ACC112 (cell line): Measurements from ENCODE around the gene DIDO1.

ENCODE experiments used
- H2AFZ ChIP-seq: fragments of 200-600 bp; sonication (generic); one replicate; pipeline ENCODE4 v1.6.0; 2017; ENCODE audit warnings: antibody characterized with exemption, low read length; ENCODE audit not compliant: unreplicated experiment
- H3K27ac ChIP-seq: fragments of 200-600 bp; sonication (generic); 2 replicates; pipeline ENCODE4 v1.5.1; 2014; ENCODE audit warnings: low read depth, mild to moderate bottlenecking, antibody characterized with exemption, low read length, moderate library complexity
- H3K27me3 ChIP-seq: fragments of 200-600 bp; sonication (generic); 2 replicates; pipeline ENCODE4 v1.6.1; 2014; ENCODE audit warnings: mild to moderate bottlenecking, antibody characterized with exemption, low read length, moderate library complexity, mixed read lengths; ENCODE audit not compliant: insufficient read depth
- H3K36me3 ChIP-seq: fragments of 200-600 bp; sonication (generic); 2 replicates; pipeline ENCODE4 v1.6.1; 2016; ENCODE audit warnings: mild to moderate bottlenecking, antibody characterized with exemption, low read length, moderate library complexity, mixed read lengths; ENCODE audit not compliant: insufficient read depth
- H3K4me1 ChIP-seq: fragments of 200-600 bp; sonication (generic); one replicate; pipeline ENCODE4 v1.6.1; 2016; ENCODE audit warnings: low read length, mixed read lengths; ENCODE audit not compliant: insufficient read depth, unreplicated experiment, control insufficient read depth
- H3K4me3 ChIP-seq: fragments of 200-600 bp; sonication (generic); 2 replicates; pipeline ENCODE4 v1.5.1; 2014; ENCODE audit warnings: mild to moderate bottlenecking, low read depth, low read length
- H3K79me2 ChIP-seq: fragments of 200-600 bp; sonication (generic); one replicate; pipeline ENCODE4 v1.6.0; 2016; ENCODE audit warnings: low read length; ENCODE audit not compliant: control insufficient read depth, unreplicated experiment, insufficient read depth

DIDO1 gene

GRCh38 chr20:62881662-62882395 is 44.5 kb downstream of the DIDO1 start:
- Histone ChIP-seq H2AFZ (no peak overlapping the region), H3K27ac (no peak overlapping the region), H3K79me2 (no peaks in the 10 kb centered on the region), H3K4me1 (no peaks in the 10 kb centered on the region), H3K27me3 (no peaks in the 10 kb centered on the region), H3K4me3 (no peak overlapping the region), H3K36me3 (peaks cover 3% of the 10 kb centered on the region; the same call in 1 of the 2 replicates)

DNA sequence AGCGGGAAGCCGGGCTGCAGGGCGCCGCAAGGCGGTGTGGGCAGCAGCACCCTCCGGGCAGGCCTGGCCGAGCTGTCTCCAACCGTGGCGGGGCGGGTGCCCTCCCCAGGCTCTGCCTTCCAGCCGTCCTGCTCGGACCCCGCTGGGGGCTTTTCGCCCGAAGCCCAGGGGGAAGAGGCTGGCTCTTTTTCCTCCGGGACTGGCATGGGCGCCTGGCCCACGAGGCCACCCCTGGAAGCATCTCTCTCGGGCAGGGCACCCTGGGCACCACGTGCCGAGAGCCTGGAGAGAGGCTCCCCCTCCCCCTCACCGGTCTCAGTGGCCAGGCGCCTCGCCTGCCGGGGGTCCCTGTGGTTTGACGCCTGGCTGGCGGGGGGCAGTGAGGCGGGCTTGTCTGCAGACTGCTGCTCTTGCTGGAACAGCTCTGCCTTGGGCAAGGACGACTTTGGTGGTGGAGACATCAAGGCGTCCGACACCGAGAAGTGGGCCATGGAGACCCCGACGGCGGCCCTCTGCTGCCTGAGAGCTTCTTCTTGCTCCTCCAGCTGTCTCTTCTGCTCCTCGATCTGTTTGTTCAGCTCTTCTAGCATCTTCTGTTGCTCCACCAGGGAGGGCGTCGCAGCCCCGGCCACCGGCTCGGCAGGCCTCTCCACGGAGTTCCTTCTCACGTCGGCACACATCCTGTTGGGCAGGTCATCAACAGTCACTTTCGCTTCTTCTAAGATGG is 45.2 kb downstream of the DIDO1 start:
- Histone ChIP-seq H3K27ac (no peak overlapping the region), H3K4me1 (peaks cover 1% of the 10 kb centered on the region)

DNA sequence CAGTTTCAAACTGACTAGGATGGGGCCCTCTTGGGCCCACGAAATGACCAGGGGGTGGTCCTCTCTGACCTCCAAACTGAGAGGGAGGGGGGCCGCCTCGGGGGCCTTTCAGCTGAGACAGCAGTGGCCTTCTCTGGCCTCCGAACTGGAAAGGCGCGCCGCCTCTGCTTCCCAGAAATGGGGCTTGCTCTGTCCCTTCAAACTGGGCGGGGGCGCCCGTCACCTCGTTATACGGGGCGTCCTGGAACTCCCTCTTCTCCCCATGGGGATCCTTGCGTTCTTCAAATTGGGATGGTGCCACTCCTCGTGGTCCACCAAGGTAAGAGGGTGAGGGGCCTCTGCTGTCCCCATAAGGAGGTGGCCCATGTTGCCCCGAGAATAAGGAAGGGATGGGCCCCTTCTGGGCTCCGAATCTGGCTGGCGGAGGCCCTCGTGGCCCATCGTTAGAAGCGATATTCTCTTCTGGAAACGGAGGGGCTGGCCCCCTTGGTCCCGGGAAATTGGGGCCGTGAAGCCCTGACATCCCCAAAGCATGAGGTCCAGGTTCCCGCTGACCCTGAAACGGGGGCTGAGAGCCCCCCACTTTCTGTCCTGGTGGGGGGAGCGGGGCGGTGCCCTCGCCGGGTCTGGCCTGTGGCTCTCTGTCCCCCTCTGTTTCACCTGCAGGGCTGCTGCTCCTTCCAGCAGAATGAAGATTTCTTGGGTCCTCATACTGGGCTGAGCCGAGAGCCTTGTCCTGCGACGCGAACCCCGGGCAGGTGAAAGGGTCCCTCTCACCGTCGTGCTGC is 46.0 kb downstream of the DIDO1 start:
- H3K27me3 ChIP-seq = no peaks in the 10 kb centered on the region
- peaks cover 3% of the 10 kb centered on the region; the same call in 1 of the 2 replicates for H3K36me3 ChIP-seq
- no peak overlapping the region for H3K4me3 ChIP-seq
- no peak overlapping the region for H3K27ac ChIP-seq
- peaks cover 6% of the 10 kb centered on the region for H3K4me1 ChIP-seq
- no peaks in the 10 kb centered on the region for H3K79me2 ChIP-seq
- no peak overlapping the region for H2AFZ ChIP-seq

More for the DNA sequence above, 45.2 kb downstream of the DIDO1 start:
- no peak overlapping the region for H3K4me3 ChIP-seq
- no peak overlapping the region for H2AFZ ChIP-seq
- no peaks in the 10 kb centered on the region for H3K79me2 ChIP-seq
- no peaks in the 10 kb centered on the region for H3K27me3 ChIP-seq
- H3K36me3 ChIP-seq = peaks cover 3% of the 10 kb centered on the region; the same call in 1 of the 2 replicates

DNA sequence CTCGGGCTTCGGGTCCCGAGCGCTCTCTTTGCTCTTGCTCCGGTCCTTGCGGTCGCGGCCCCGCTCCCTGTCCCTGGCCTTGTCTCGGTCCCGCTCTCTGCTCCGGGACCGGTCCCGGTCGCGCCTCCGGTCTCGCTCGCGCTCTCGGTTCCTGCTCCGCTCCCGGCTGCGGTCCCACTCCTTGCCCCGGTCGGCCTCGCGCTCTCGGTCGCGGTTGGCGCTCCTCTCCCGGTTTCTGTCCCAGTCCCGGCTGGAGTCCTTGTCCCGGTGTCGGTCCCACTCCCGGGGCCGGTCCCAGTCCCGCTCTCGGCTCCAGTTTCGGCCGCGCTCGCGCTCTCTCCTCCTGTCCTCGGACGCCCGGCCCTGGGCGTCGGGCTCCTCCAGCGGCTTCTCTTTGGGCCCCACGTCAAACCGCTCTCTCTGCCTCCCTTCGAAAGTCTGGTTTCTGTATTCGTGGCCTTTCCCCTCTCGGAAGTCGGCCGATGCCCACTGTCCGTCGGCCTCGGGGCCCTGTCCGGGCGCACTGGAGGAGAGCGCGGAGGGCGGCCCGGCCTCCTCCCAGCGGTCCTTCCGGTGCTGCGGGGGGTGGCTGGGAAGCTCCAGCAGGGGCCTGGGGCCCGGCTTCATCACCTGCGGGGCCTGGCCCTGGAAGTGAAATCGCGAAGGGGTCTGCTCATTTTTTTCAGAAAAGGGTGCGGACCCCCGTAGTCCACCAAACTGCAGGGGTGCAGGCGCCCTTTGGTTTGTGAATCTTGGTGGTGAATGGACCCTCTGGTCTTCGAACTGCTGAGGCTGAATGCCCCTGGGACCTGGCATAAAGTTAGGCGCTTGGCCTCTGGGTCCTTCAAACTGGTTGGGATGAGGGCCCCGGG is 46.8 kb downstream of the DIDO1 start:
- H3K4me3 ChIP-seq = no peak overlapping the region
- H3K27me3 ChIP-seq = no peaks in the 10 kb centered on the region
- peaks cover 3% of the 10 kb centered on the region; the same call in 1 of the 2 replicates for H3K36me3 ChIP-seq
- no peak overlapping the region for H2AFZ ChIP-seq
- H3K4me1 ChIP-seq = peaks cover 6% of the 10 kb centered on the region
- no peak overlapping the region for H3K27ac ChIP-seq
- no peaks in the 10 kb centered on the region for H3K79me2 ChIP-seq

DNA sequence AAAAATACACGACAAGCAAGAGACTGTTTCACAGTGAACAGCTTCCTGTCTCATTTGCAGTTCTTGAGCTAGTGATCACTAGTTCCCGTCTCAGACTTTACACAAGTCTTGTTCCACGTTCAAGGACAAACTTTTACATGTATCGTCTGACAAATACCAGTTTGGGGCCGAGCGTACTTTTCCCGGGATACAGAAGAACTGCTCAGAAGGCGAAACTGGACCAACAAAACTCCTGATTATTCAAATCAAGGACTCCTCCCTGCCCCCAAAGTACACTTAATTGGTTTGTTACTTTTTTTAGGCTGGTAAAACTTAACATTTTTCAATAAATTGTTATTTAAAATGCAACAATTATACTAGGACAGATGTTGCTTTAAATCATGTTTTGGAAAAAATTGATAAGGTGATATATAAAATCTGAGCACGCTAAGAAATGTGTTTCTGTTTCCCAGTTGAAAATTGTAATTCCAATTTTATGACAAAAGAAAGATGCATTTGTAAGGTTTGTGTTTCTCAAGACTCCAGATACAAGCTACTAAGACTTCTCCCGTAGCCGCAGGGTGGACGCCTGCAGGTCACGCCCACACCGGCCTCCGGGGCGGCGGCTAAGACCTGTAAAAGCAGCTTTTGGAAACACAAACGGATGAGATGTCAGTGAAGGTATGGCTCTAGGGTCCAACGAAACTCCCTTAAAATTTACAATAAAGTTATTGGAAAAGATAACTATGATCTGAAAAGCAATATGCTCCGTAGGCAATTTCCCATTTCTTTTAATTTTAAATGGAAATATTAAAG is 47.9 kb downstream of the DIDO1 start:
- H3K4me3 ChIP-seq = no peak overlapping the region
- no peaks in the 10 kb centered on the region for H3K79me2 ChIP-seq
- no peak overlapping the region for H2AFZ ChIP-seq
- peaks cover 6% of the 10 kb centered on the region for H3K4me1 ChIP-seq
- no peak overlapping the region for H3K27ac ChIP-seq
- peaks cover 3% of the 10 kb centered on the region; the same call in 1 of the 2 replicates for H3K36me3 ChIP-seq
- H3K27me3 ChIP-seq = no peaks in the 10 kb centered on the region

- no peaks in the 10 kb centered on the region for H3K79me2 ChIP-seq
- H3K27me3 ChIP-seq = no peaks in the 10 kb centered on the region
- H3K4me3 ChIP-seq = no peak overlapping the region
- H3K27ac ChIP-seq = no peak overlapping the region
- peaks cover 6% of the 10 kb centered on the region for H3K4me1 ChIP-seq
- peaks cover 3% of the 10 kb centered on the region; the same call in 1 of the 2 replicates for H3K36me3 ChIP-seq
- no peak overlapping the region for H2AFZ ChIP-seq
Observed at GRCh38 chr20:62876902-62877816, 49.1 kb downstream of the DIDO1 start.

- no peak overlapping the region for H3K4me3 ChIP-seq
- no peak overlapping the region for H2AFZ ChIP-seq
- no peaks in the 10 kb centered on the region for H3K27me3 ChIP-seq
- peaks cover 6% of the 10 kb centered on the region for H3K4me1 ChIP-seq
- H3K27ac ChIP-seq = no peak overlapping the region
- no peaks in the 10 kb centered on the region for H3K79me2 ChIP-seq
- H3K36me3 ChIP-seq = no peaks in the 10 kb centered on the region
Observed at GRCh38 chr20:62876501-62876901, 49.8 kb downstream of the DIDO1 start.

DNA sequence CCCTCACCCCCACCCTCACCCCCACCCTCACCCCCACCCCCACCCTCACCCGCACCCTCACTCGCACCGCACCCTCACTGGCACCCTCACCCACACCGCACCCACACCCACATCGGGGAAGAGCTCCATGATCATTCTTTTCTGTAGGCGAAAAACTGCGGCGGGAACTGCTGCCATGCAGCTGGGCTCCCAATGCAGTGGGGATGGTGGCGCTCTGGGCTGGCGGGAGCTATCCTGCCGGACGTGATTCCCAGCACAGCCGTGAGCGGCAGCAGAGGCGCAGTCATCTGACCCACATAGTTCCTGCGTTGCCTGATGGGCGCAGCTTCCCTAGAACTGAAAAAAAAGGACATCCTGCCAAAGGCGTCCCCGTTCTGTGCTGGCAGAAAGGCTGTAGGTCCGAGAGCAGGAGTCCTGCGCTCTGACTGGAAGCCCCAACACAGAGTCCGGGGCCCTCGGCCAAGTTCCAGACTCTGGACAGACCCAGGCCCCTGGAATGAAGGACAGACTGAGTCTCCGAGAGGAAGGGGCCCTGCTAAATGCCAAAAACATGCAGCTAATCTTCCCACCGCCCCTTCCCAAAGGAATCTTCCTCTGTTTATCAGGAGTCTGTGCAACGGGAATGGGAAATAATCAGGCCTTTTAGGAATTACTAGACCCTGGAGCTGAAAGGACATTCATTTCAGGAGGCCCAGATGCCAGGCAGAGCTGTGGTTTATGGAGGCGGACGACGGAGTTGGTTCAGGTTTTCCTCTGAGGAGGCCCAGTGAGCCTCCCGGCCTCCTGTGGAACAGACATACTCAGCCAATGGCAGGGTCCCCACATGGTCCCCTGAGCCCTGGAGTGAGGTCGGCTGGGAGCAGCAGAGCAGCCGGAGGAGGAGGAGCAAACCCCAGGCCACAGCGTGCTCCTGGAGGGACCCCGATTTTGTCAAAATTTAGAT is 50.6 kb downstream of the DIDO1 start:
- peak overlapping the region; percentile 39 for H2AFZ ChIP-seq
- H3K27me3 ChIP-seq = no peaks in the 10 kb centered on the region
- H3K4me3 ChIP-seq = peak overlapping the region; percentile 42; the same call in 1 of the 2 replicates
- H3K36me3 ChIP-seq = no peaks in the 10 kb centered on the region
- peak overlapping the region; percentile 37 for H3K27ac ChIP-seq
- peaks cover 6% of the 10 kb centered on the region for H3K4me1 ChIP-seq
- no peaks in the 10 kb centered on the region for H3K79me2 ChIP-seq
